Panc1 (cell line): ENCODE measurements around the gene ATG10. TPM values are rescaled to one million over a fixed set of nuclear protein-coding genes. Genes with fewer than 3 reads are reported as not detected.

Source experiments
- ATAC-seq: fragments of 200-7000 bp; cut with Tn5 transposase; 2 replicates; pipeline ENCODE4 v1.9.1; 2020; ENCODE audit warnings: mild to moderate bottlenecking, moderate library complexity
- BruUV-seq: library from RNA; stranded (reverse); fragments of 400-500 nt; replicated peaks from 2 replicates; lab custom pipeline; 2021; lab: Mats Ljungman, UMichigan
- CTCF ChIA-PET: fragments of 300-600 bp; sonication (Branson Sonifier 250); formaldehyde crosslinking; loops from one replicate; lab custom pipeline; 2022; ENCODE audit warnings: antibody characterized with exemption; lab: Charles Lee
- POLR2A ChIA-PET: fragments of 300-600 bp; sonication (Branson Sonifier 250); formaldehyde crosslinking; loops from one replicate; lab custom pipeline; 2022; ENCODE audit warnings: antibody characterized with exemption; lab: Charles Lee
- DNase-seq: peaks from one replicate; pipeline ENCODE4 v3.0.0-alpha.2; 2010; ENCODE audit warnings: low read depth, low spot score
- H3K27ac ChIP-seq: 2 replicates; pipeline ENCODE4 v1.5.1; 2011; ENCODE audit warnings: mild to moderate bottlenecking, low read length, inconsistent platforms
- H3K27me3 ChIP-seq: fragments of 200-500 bp; sonication (Bioruptor generic); 2 replicates; pipeline ENCODE4 v1.6.0; 2014; ENCODE audit warnings: low read length, inconsistent platforms; ENCODE audit not compliant: control insufficient read depth, insufficient read depth
- H3K36me3 ChIP-seq: fragments of 200-500 bp; sonication (Bioruptor generic); 2 replicates; pipeline ENCODE4 v1.5.1; 2014; ENCODE audit warnings: inconsistent platforms, mild to moderate bottlenecking, low read length, moderate library complexity; ENCODE audit not compliant: control insufficient read depth, insufficient read depth
- H3K4me1 ChIP-seq: 2 replicates; pipeline ENCODE4 v1.5.1; 2011; ENCODE audit warnings: inconsistent platforms, mild to moderate bottlenecking, low read length, moderate library complexity; ENCODE audit not compliant: control insufficient read depth, insufficient read depth
- H3K4me3 ChIP-seq, 2 experiments: 2 replicates each; pipeline ENCODE4 v1.5.1; 2011 to 2012; ENCODE audit warnings: low read depth in 2 of 2, low read length in 2 of 2, mild to moderate bottlenecking in 2 of 2, inconsistent platforms in 1 of 2, moderate library complexity in 1 of 2
- H3K9me3 ChIP-seq: fragments of 200-500 bp; sonication (Bioruptor generic); 2 replicates; pipeline ENCODE4 v1.5.1; 2014; ENCODE audit warnings: low read depth, mild to moderate bottlenecking, inconsistent platforms, low read length, moderate library complexity; ENCODE audit not compliant: control insufficient read depth, insufficient read depth
- POLR2AphosphoS5 ChIP-seq: IDR thresholded peaks from 2 replicates; pipeline ENCODE4 v1.6.1; 2012; ENCODE audit warnings: mild to moderate bottlenecking, low read depth, low read length, moderate library complexity
- SIN3A ChIP-seq: IDR thresholded peaks from 2 replicates; pipeline ENCODE4 v1.6.1; 2012; ENCODE audit warnings: low read depth, mild to moderate bottlenecking, low read length, moderate library complexity, borderline replicate concordance; ENCODE audit not compliant: insufficient read depth
- TCF7L2 ChIP-seq: IDR thresholded peaks from 2 replicates; pipeline ENCODE4 v1.6.1; 2011; ENCODE audit warnings: mild to moderate bottlenecking, low read depth, low read length, inconsistent platforms
- in situ Hi-C: cut with HindIII; loops from 2 replicates; pipeline ENCODE4 v1.10.0; 2016; ENCODE audit warnings: low sequenced_read_pairs, low pct_unique_long_range_greater_than_20kb
- intact Hi-C: fragments of 100-400 bp; cut with micrococcal nuclease; formaldehyde crosslinking; loops from one replicate; pipeline ENCODE4 v1.10.0; 2022; ENCODE audit not compliant: unreplicated experiment
- total RNA-seq: library from RNA; stranded (reverse); gene quantifications from one replicate; pipeline ENCODE4 v1.2.1, GENCODE V29; 2021; ENCODE audit not compliant: unreplicated experiment
- TF ChIP-seq, protein P1 (sequence below), 2 experiments: IDR thresholded peaks; 2 replicates each; pipeline ENCODE4 v1.6.1; 2011 to 2012; ENCODE audit warnings: low read depth in 2 of 2, control low read depth in 1 of 2, low read length in 1 of 2, mild to moderate bottlenecking in 1 of 2, moderate library complexity in 1 of 2; ENCODE audit not compliant: insufficient read depth in 1 of 2
- TF ChIP-seq, protein P2 (sequence below): fragments of 450-650 bp; IDR thresholded peaks from 2 replicates; pipeline ENCODE4 v1.5.1; 2017; ENCODE audit warnings: mild to moderate bottlenecking

Gene ATG10
- total RNA-seq, 1 experiment from 2014 or later: 14.0 TPM

DNA sequence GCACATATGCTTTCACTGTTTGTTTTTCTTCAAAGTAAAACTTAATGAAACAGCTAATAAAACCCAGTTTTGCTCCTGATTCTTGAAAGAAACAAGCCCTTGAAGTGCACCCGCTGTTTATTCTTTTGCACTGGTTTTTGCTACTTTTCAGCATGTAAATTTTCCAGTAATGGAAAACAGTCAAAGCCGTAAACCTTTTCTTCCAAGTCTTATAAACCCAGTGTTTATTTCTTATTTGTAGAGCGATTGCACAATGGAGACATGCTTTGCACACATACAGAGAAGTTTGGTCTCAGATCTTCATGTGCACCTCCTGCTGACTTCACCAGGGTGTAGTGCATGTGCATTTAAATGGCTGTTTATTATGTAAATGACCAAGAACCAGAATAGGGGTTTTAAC, 51.8 kb downstream of the ATG10 start:
- no peak for ATAC-seq
- ChIA-PET POLR2A (no interaction called here), CTCF (no interaction called here)
- in situ Hi-C loops: no loop called here
- Histone ChIP-seq H3K4me3 (no peak overlapping the region), H3K4me1 (no peaks in the 10 kb centered on the region), H3K36me3 (no peaks in the 10 kb centered on the region), H3K9me3 (no peaks in the 10 kb centered on the region), H3K27ac (no peak overlapping the region), H3K27me3 (no peaks in the 10 kb centered on the region)
- no peak for TF ChIP-seq POLR2AphosphoS5
- TF ChIP-seq, protein P1, sequence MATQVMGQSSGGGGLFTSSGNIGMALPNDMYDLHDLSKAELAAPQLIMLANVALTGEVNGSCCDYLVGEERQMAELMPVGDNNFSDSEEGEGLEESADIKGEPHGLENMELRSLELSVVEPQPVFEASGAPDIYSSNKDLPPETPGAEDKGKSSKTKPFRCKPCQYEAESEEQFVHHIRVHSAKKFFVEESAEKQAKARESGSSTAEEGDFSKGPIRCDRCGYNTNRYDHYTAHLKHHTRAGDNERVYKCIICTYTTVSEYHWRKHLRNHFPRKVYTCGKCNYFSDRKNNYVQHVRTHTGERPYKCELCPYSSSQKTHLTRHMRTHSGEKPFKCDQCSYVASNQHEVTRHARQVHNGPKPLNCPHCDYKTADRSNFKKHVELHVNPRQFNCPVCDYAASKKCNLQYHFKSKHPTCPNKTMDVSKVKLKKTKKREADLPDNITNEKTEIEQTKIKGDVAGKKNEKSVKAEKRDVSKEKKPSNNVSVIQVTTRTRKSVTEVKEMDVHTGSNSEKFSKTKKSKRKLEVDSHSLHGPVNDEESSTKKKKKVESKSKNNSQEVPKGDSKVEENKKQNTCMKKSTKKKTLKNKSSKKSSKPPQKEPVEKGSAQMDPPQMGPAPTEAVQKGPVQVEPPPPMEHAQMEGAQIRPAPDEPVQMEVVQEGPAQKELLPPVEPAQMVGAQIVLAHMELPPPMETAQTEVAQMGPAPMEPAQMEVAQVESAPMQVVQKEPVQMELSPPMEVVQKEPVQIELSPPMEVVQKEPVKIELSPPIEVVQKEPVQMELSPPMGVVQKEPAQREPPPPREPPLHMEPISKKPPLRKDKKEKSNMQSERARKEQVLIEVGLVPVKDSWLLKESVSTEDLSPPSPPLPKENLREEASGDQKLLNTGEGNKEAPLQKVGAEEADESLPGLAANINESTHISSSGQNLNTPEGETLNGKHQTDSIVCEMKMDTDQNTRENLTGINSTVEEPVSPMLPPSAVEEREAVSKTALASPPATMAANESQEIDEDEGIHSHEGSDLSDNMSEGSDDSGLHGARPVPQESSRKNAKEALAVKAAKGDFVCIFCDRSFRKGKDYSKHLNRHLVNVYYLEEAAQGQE (IDR thresholded peaks at IDR 0.05; ENCODE audit: insufficient read depth in 1 of 2, low read depth in 2 of 2, low read length in 1 of 2): no peak
- TF ChIP-seq, protein P2, sequence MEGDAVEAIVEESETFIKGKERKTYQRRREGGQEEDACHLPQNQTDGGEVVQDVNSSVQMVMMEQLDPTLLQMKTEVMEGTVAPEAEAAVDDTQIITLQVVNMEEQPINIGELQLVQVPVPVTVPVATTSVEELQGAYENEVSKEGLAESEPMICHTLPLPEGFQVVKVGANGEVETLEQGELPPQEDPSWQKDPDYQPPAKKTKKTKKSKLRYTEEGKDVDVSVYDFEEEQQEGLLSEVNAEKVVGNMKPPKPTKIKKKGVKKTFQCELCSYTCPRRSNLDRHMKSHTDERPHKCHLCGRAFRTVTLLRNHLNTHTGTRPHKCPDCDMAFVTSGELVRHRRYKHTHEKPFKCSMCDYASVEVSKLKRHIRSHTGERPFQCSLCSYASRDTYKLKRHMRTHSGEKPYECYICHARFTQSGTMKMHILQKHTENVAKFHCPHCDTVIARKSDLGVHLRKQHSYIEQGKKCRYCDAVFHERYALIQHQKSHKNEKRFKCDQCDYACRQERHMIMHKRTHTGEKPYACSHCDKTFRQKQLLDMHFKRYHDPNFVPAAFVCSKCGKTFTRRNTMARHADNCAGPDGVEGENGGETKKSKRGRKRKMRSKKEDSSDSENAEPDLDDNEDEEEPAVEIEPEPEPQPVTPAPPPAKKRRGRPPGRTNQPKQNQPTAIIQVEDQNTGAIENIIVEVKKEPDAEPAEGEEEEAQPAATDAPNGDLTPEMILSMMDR: no peak
- TF ChIP-seq TCF7L2: no peak
- no peak for TF ChIP-seq SIN3A
- BruUV-seq: no TSS peak
- DNase-seq: no peak
- intact Hi-C loops: no loop called here

DNA sequence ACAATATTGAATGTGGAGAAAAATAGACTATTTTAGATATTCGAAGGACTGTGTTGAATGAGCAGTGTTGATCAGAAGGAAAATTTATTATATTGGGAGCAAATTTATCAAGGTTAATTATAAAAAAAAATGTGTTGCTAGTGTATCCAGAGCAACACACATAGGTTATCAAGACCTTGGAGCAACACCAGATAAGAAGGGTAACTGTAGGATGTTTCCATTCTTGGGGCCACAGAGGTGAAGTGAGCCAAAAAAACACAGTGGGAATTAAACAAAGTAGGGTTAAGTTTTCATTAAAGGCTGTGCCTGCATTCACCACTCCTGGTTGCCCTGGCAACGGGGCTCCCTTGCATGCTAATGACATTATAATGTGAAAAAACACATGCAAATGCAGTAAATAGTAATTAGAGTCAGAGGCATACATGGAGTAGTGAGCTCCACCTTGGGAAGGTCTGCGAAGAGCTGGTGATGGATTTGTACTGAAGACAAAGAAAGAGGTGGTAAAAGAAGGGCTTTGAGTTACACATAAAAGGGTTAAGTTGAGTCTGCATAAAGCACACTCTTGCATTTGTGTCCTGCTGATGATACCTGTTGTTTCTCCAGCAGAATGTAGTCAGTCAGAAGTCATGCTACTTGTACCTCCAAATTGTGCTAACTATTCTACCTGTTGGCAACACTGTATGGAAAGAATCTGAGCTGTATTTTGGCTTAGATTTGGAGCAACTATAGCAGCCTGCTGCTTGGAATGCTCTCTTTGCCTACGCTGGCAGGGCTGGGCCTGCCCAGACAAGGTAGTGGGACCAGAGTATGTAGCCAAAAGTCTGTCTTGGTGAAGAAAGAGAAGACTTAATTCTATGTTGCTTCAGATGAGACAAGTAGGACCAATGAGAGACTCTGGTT, 59.6 kb downstream of the ATG10 start:
- CTCF ChIA-PET: no interaction called here
- in situ Hi-C loops: no loop called here

More for the DNA sequence above, 59.6 kb downstream of the ATG10 start:
- no peak overlapping the region for H3K4me3 ChIP-seq
- no peak for TF ChIP-seq TCF7L2
- TF ChIP-seq POLR2AphosphoS5: no peak
- no peak for TF ChIP-seq SIN3A
- TF ChIP-seq, protein P2: no peak
- TF ChIP-seq, protein P1 (IDR thresholded peaks at IDR 0.05; ENCODE audit: insufficient read depth in 1 of 2, low read depth in 2 of 2, low read length in 1 of 2): no peak
- ATAC-seq: no peak
- BruUV-seq: no TSS peak
- intact Hi-C loops: no loop called here
- H3K9me3 ChIP-seq: no peaks in the 10 kb centered on the region
- H3K27me3 ChIP-seq: no peaks in the 10 kb centered on the region
- H3K27ac ChIP-seq: no peak overlapping the region
- no peaks in the 10 kb centered on the region for H3K36me3 ChIP-seq
- POLR2A ChIA-PET: interaction anchor here (0.7 kb wide), 1 partner anchor 470 kb away, joined by 3 read pairs; no protein-coding TSS in a partner anchor
- no peak for DNase-seq
- no peaks in the 10 kb centered on the region for H3K4me1 ChIP-seq
